HCT116 (cell line): Measurements from ENCODE around the gene CDH23. TPM values are rescaled to one million over a fixed set of nuclear protein-coding genes. Genes with fewer than 3 reads are reported as not detected.

ENCODE experiments used
- ATAC-seq: fragments of 200-7000 bp; cut with Tn5 transposase; 2 replicates; pipeline ENCODE4 v1.9.1; 2020; ENCODE audit warnings: mild to moderate bottlenecking, moderate library complexity
- BruUV-seq: library from RNA; stranded (reverse); fragments of 400-500 nt; replicated peaks from 2 replicates; lab custom pipeline; 2021; lab: Mats Ljungman, UMichigan
- CTCF ChIA-PET: fragments of 300-600 bp; sonication (Branson Sonifier 250); formaldehyde crosslinking; loops from one replicate; lab custom pipeline; 2021; ENCODE audit warnings: antibody characterized with exemption; lab: Charles Lee
- POLR2A ChIA-PET: fragments of 300-600, 350-600 bp; sonication (Branson Sonifier 250); formaldehyde crosslinking; loops from one replicate; lab custom pipeline; 2021; ENCODE audit warnings: antibody characterized with exemption; lab: Charles Lee
- RAD21 ChIA-PET, 2 experiments: fragments of 300-600 bp; sonication (Branson Sonifier 250); formaldehyde crosslinking; loops; one replicate each; lab custom pipeline; 2023; ENCODE audit warnings: low total read pairs in 2 of 2; ENCODE audit not compliant: uncharacterized antibody in 2 of 2, unreplicated experiment in 2 of 2, low non-redundant PET in 1 of 2; lab: Charles Lee
- DNase-seq: peaks from one replicate; pipeline ENCODE4 v3.0.0-alpha.2; 2010; ENCODE audit warnings: low read depth, low spot score
- H2AFZ ChIP-seq: fragments of 200-600 bp; shearing (Covaris generic), sonication (generic); 2 replicates; pipeline ENCODE4 v1.6.1; 2017; ENCODE audit warnings: low read depth, mixed run types, mixed read lengths, antibody characterized with exemption, low read length; ENCODE audit not compliant: poor library complexity, severe bottlenecking
- H3K27ac ChIP-seq: 2 replicates; pipeline ENCODE4 v1.5.1; 2012; ENCODE audit warnings: low read depth, low read length
- H3K27me3 ChIP-seq: fragments of 200-600 bp; sonication (generic); 2 replicates; pipeline ENCODE4 v1.6.1; 2016; ENCODE audit warnings: mixed run types, low read length, mixed read lengths; ENCODE audit not compliant: insufficient read depth
- H3K36me3 ChIP-seq, 2 experiments: fragments of 200-500 bp in 1 of 2; fragments of 200-600 bp in 1 of 2; sonication (Bioruptor generic) in 1 of 2; sonication (generic) in 1 of 2; 2 replicates each; pipeline versions ENCODE4 v1.5.1 to v1.6.1; 2014 to 2016; ENCODE audit warnings: low read length in 2 of 2, inconsistent platforms in 1 of 2, mixed read lengths in 1 of 2, mixed run types in 1 of 2; ENCODE audit not compliant: insufficient read depth in 2 of 2, control insufficient read depth in 1 of 2
- H3K4me1 ChIP-seq, 2 experiments: fragments of 200-600 bp in 1 of 2; sonication (generic) in 1 of 2; 2 replicates each; pipeline versions ENCODE4 v1.5.1 to v1.6.1; 2012 to 2017; ENCODE audit warnings: low read length in 2 of 2, inconsistent platforms in 1 of 2, mild to moderate bottlenecking in 1 of 2, mixed read lengths in 1 of 2, mixed run types in 1 of 2, moderate library complexity in 1 of 2; ENCODE audit not compliant: insufficient read depth in 2 of 2, control insufficient read depth in 1 of 2
- H3K4me2 ChIP-seq: fragments of 200-600 bp; sonication (generic); 2 replicates; pipeline ENCODE4 v1.6.1; 2017; ENCODE audit warnings: mixed run types, low read length, mixed read lengths
- H3K4me3 ChIP-seq, 2 experiments: fragments of 200-600 bp in 1 of 2; sonication (generic) in 1 of 2; replicated peaks in 1 of 2; 2 replicates each; pipeline ENCODE4 v1.5.1; 2011 to 2016; ENCODE audit warnings: low read length in 2 of 2, control low read depth in 1 of 2, low read depth in 1 of 2, mild to moderate bottlenecking in 1 of 2, mixed read lengths in 1 of 2, mixed run types in 1 of 2
- H3K79me2 ChIP-seq: fragments of 200-600 bp; sonication (generic); 2 replicates; pipeline ENCODE4 v1.6.1; 2017; ENCODE audit warnings: mild to moderate bottlenecking, mixed run types, low read length, moderate library complexity, mixed read lengths; ENCODE audit not compliant: insufficient read depth
- H3K9ac ChIP-seq: fragments of 200-600 bp; sonication (generic); 2 replicates; pipeline ENCODE4 v1.6.1; 2016; ENCODE audit warnings: low read length, mixed read lengths
- H3K9me2 ChIP-seq: fragments of 200-600 bp; sonication (generic), shearing (Covaris generic); 2 replicates; pipeline ENCODE4 v1.6.1; 2017; ENCODE audit warnings: mixed run types, mild to moderate bottlenecking, moderate library complexity; ENCODE audit not compliant: insufficient read depth
- H3K9me3 ChIP-seq, 2 experiments: fragments of 200-500 bp in 1 of 2; fragments of 200-600 bp in 1 of 2; sonication (Bioruptor generic) in 1 of 2; sonication (generic) in 1 of 2; 2 replicates each; pipeline ENCODE4 v1.6.1; 2014 to 2017; ENCODE audit warnings: low read length in 2 of 2, mixed read lengths in 2 of 2, inconsistent platforms in 1 of 2, low read depth in 1 of 2, mild to moderate bottlenecking in 1 of 2, mixed run types in 1 of 2, moderate library complexity in 1 of 2; ENCODE audit not compliant: control insufficient read depth in 1 of 2, insufficient read depth in 1 of 2
- H4K20me1 ChIP-seq: fragments of 200-600 bp; sonication (generic), shearing (Covaris generic); 2 replicates; pipeline ENCODE4 v1.6.1; 2017; ENCODE audit warnings: mixed run types, mild to moderate bottlenecking, moderate library complexity; ENCODE audit not compliant: insufficient read depth
- CBX3 ChIP-seq: IDR thresholded peaks from 2 replicates; pipeline ENCODE4 v1.6.1; 2012; ENCODE audit warnings: low read depth
- EGR1 ChIP-seq: IDR thresholded peaks from 2 replicates; pipeline ENCODE4 v1.6.1; 2012; ENCODE audit warnings: low read depth
- ELF1 ChIP-seq: IDR thresholded peaks from 2 replicates; pipeline ENCODE4 v1.6.1; 2012; ENCODE audit warnings: low read depth, borderline replicate concordance
- RAD21 ChIP-seq: IDR thresholded peaks from 2 replicates; pipeline ENCODE4 v1.6.1; 2012; ENCODE audit warnings: low read depth, mild to moderate bottlenecking
- REST ChIP-seq: IDR thresholded peaks from 2 replicates; pipeline ENCODE4 v1.6.1; 2012; ENCODE audit warnings: low read depth
- SIN3A ChIP-seq: IDR thresholded peaks from 2 replicates; pipeline ENCODE4 v1.6.1; 2012; ENCODE audit warnings: low read depth
- TCF7L2 ChIP-seq: IDR thresholded peaks from 2 replicates; pipeline ENCODE4 v1.7.0; 2011; ENCODE audit warnings: borderline replicate concordance, inconsistent platforms; ENCODE audit not compliant: insufficient read depth, insufficient read length; ENCODE audit errors: extremely low read depth
- intact Hi-C: fragments of 100-400 bp; cut with micrococcal nuclease; formaldehyde crosslinking; loops from 2 replicates; pipeline ENCODE4 v1.10.0; 2022
- total RNA-seq: library from RNA; stranded (reverse); gene quantifications from one replicate; pipeline ENCODE4 v1.2.1, GENCODE V29; 2021; ENCODE audit not compliant: unreplicated experiment

CDH23 gene
- total RNA-seq, 1 experiment from 2014 or later: not detected

GRCh38 chr10:71388171-71388570, 8.5 kb upstream of the CDH23 start:
- ChIA-PET CTCF (no interaction called here), RAD21 (interaction anchor here in 1 of 2 experiments (0.7 kb wide), 1 partner anchor 516 kb away, joined by 4 read pairs; no protein-coding TSS in a partner anchor), POLR2A (no interaction called here)
- Histone ChIP-seq H3K27ac (no peak overlapping the region), H3K9me3 (no peaks in the 10 kb centered on the region), H3K4me1 (peaks cover 0 to 2% of the 10 kb centered on the region in 2 experiments; a peak in 1 of 4 replicates), H3K4me3 (no peak overlapping the region), H2AFZ (no peak overlapping the region), H3K4me2 (no peak overlapping the region), H3K27me3 (no peaks in the 10 kb centered on the region; the same call in 1 of the 2 replicates), H3K36me3 (no peaks in the 10 kb centered on the region), H3K9ac (no peak overlapping the region), H3K9me2 (no peaks in the 10 kb centered on the region), H4K20me1 (no peaks in the 10 kb centered on the region), H3K79me2 (no peaks in the 10 kb centered on the region)
- ATAC-seq (no peak), DNase-seq (no peak)
- intact Hi-C loops: no loop called here
- TF ChIP-seq SIN3A: no peak
- TF ChIP-seq CBX3: no peak
- no peak for TF ChIP-seq ELF1
- no peak for TF ChIP-seq EGR1
- no peak for TF ChIP-seq TCF7L2
- TF ChIP-seq REST: no peak
- no peak for TF ChIP-seq RAD21
- no TSS peak for BruUV-seq
